HepG2 (cell line): ENCODE measurements around the gene CATSPERD. TPM values are rescaled to one million over a fixed set of nuclear protein-coding genes. Genes with fewer than 3 reads are reported as not detected.

Source experiments
- ATAC-seq: fragments of 200-7000 bp; cut with Tn5 transposase; 3 replicates; pipeline ENCODE4 v1.9.1; 2020; ENCODE audit warnings: mild to moderate bottlenecking, moderate library complexity
- Bru-seq: library from RNA; stranded (reverse); fragments of 400-500 nt; gene quantifications from one replicate; lab custom pipeline; 2021; lab: Mats Ljungman, UMichigan
- BruChase-seq, 2 experiments: library from RNA; stranded (reverse); fragments of 400-500 nt; gene quantifications; one replicate each; lab custom pipeline; 2021; lab: Mats Ljungman, UMichigan
- BruUV-seq: library from RNA; stranded (reverse); fragments of 400-500 nt; replicated peaks from 2 replicates; lab custom pipeline; 2021; lab: Mats Ljungman, UMichigan
- CTCF ChIA-PET: fragments of 300-600 bp; formaldehyde crosslinking; extraction: SDS; loops from one replicate; lab custom pipeline; 2021; ENCODE audit warnings: low total read pairs, inconsistent platforms, low intra/inter-chr PET ratio; lab: Yijun Ruan, JAX
- POLR2A ChIA-PET: fragments of 350-600 bp; sonication (Branson Sonifier 250); formaldehyde crosslinking; loops from one replicate; lab custom pipeline; 2020; ENCODE audit warnings: antibody characterized with exemption, inconsistent platforms; lab: Yijun Ruan, JAX
- DNase-seq: peaks from one replicate; pipeline ENCODE4 v3.0.0-alpha.2; 2015; ENCODE audit warnings: low spot score
- FAIRE-seq: peaks from 3 replicates; lab custom pipeline; 2011; peaks lifted over from hg19 to GRCh38; lab: Jason Lieb, UNC
- H2AFZ ChIP-seq: one replicate; pipeline ENCODE4 v1.6.1; 2011; ENCODE audit warnings: low read length, inconsistent platforms
- H3K27ac ChIP-seq: fragments of 300-600 bp; 3 replicates; pipeline ENCODE4 v1.8.0; 2011; ENCODE audit warnings: mixed run types, mild to moderate bottlenecking, mixed read lengths, low read length, inconsistent platforms; ENCODE audit not compliant: insufficient read depth; ENCODE audit errors: extremely low read length
- H3K27me3 ChIP-seq, 2 experiments: fragments of 200-600 bp in 1 of 2; 2 replicates in 1 of 2; 3 replicates in 1 of 2; pipeline versions ENCODE4 v1.6.0 to v1.8.0; 2011; ENCODE audit warnings: low read length in 2 of 2, mild to moderate bottlenecking in 2 of 2, moderate library complexity in 2 of 2, inconsistent platforms in 1 of 2; ENCODE audit not compliant: insufficient read depth in 2 of 2, control insufficient read depth in 1 of 2
- H3K36me3 ChIP-seq, 2 experiments: fragments of 200-600 bp in 1 of 2; replicated peaks in 1 of 2; 2 replicates in 1 of 2; 3 replicates in 1 of 2; pipeline versions ENCODE4 v1.5.1 to v1.8.0; 2011; ENCODE audit warnings: low read length in 2 of 2, inconsistent platforms in 1 of 2; ENCODE audit not compliant: insufficient read depth in 2 of 2, control insufficient read depth in 1 of 2
- H3K4me1 ChIP-seq: 2 replicates; pipeline ENCODE4 v1.5.1; 2012; ENCODE audit warnings: low read length, inconsistent platforms; ENCODE audit not compliant: insufficient read depth
- H3K4me2 ChIP-seq: 2 replicates; pipeline ENCODE4 v1.6.0; 2011; ENCODE audit warnings: low read depth, low read length, inconsistent platforms
- H3K4me3 ChIP-seq, 3 experiments: fragments of 200-600 bp in 1 of 3; sonication (generic), shearing (Covaris generic) in 1 of 3; replicated peaks in 1 of 3; 2 replicates each; pipeline ENCODE4 v1.5.1; 2011 to 2016; ENCODE audit warnings: low read length in 3 of 3, inconsistent platforms in 2 of 3, low read depth in 2 of 3, mild to moderate bottlenecking in 2 of 3, control low read depth in 1 of 3, mixed read lengths in 1 of 3; ENCODE audit not compliant: insufficient read depth in 1 of 3
- H3K79me2 ChIP-seq: one replicate; pipeline ENCODE4 v1.6.1; 2011; ENCODE audit warnings: low read length, inconsistent platforms; ENCODE audit not compliant: insufficient read depth
- H3K9ac ChIP-seq: 2 replicates; pipeline ENCODE4 v1.6.0; 2011; ENCODE audit warnings: mild to moderate bottlenecking, low read depth, low read length, inconsistent platforms; ENCODE audit not compliant: insufficient read depth
- H3K9me3 ChIP-seq: 2 replicates; pipeline ENCODE4 v1.5.1; 2012; ENCODE audit warnings: mild to moderate bottlenecking, low read length
- H4K20me1 ChIP-seq: 2 replicates; pipeline ENCODE4 v1.6.0; 2011; ENCODE audit warnings: inconsistent platforms, mild to moderate bottlenecking, low read length, moderate library complexity; ENCODE audit not compliant: insufficient read depth
- CENPX ChIP-seq: sonication (generic); formaldehyde crosslinking; IDR thresholded peaks from 2 replicates; pipeline ENCODE4 v1.9.0; 2021; ENCODE audit warnings: mild to moderate bottlenecking, missing genetic modification reagents, moderate library complexity
- CSRNP2 ChIP-seq: sonication (generic); formaldehyde crosslinking; conservative IDR thresholded peaks from 2 replicates; pipeline ENCODE4 v1.8.0; 2022; ENCODE audit warnings: low read depth, missing genetic modification reagents
- GPN1 ChIP-seq: sonication (generic); formaldehyde crosslinking; IDR thresholded peaks from 2 replicates; pipeline ENCODE4 v1.5.1; 2020; ENCODE audit warnings: missing genetic modification reagents, borderline replicate concordance
- RCOR2 ChIP-seq: IDR thresholded peaks from 2 replicates; pipeline ENCODE4 v1.6.1; 2016; ENCODE audit warnings: missing biosample characterization, missing genetic modification reagents
- RFXAP ChIP-seq: sonication (generic); formaldehyde crosslinking; IDR thresholded peaks from 2 replicates; pipeline ENCODE4 v1.4.0; 2020; ENCODE audit warnings: missing genetic modification reagents, borderline replicate concordance
- SIN3B ChIP-seq: fragments of 150-350 bp; IDR thresholded peaks from 2 replicates; pipeline ENCODE4 v1.6.1; 2014; ENCODE audit warnings: low read length
- ZFX ChIP-seq: sonication (generic); formaldehyde crosslinking; IDR thresholded peaks from 2 replicates; pipeline ENCODE4 v1.4.0; 2020; ENCODE audit warnings: mild to moderate bottlenecking, low read depth, missing genetic modification reagents, moderate library complexity
- ZNF546 ChIP-seq: sonication (generic); formaldehyde crosslinking; conservative IDR thresholded peaks from 2 replicates; pipeline ENCODE4 v1.8.1; 2023; ENCODE audit warnings: mild to moderate bottlenecking, missing genetic modification reagents
- ZNF547 ChIP-seq: sonication (generic); formaldehyde crosslinking; IDR thresholded peaks from 2 replicates; pipeline ENCODE4 v1.5.1; 2020; ENCODE audit warnings: mild to moderate bottlenecking, missing genetic modification reagents
- WGBS: methylation state at CpG from one replicate; pipeline ENCODE4 v1.1.6; 2017; ENCODE audit warnings: low lambda C conversion rate; 5-methylcytosine and 5-hydroxymethylcytosine counted together
- in situ Hi-C: cut with HindIII; loops from 2 replicates; pipeline ENCODE4 v1.10.0; 2017; ENCODE audit warnings: low pct_unique_long_range_greater_than_20kb; ENCODE audit not compliant: extremely low pct_ligation_motif_present
- intact Hi-C: fragments of 100-400 bp; cut with micrococcal nuclease; formaldehyde crosslinking; loops from one replicate; pipeline ENCODE4 v1.10.0; 2022; ENCODE audit not compliant: unreplicated experiment
- long read RNA-seq, 2 experiments: library from RNA in 1 of 2; library from polyadenylated mRNA in 1 of 2; stranded (forward) in 1 of 2; unstranded in 1 of 2; transcript quantifications; one replicate each; pipeline ENCODE4 v2.0.0, GENCODE V29; 2019 to 2022
- polyA minus RNA-seq, 3 experiments: library from RNA; depleted of rRNA, polyadenylated mRNA; stranded (reverse); fragments of >200 nt; gene quantifications; 2 replicates each; pipeline ENCODE4 v1.2.3, GENCODE V29; 2011; ENCODE audit warnings: low replicate concordance in 1 of 3
- polyA plus RNA-seq, 8 experiments: library from polyadenylated mRNA; depleted of rRNA in 3 of 8; stranded (reverse) in 7 of 8; unstranded in 1 of 8; fragments of >200 nt; fragmentation: Illumina TruSeq in 4 of 8; extraction: Trizol in 4 of 8; gene quantifications; 2 replicates each; pipeline versions ENCODE4 v1.2.1 to v1.2.3, GENCODE V29; 2011 to 2016; ENCODE audit warnings: low read depth in 4 of 8, missing spikeins in 1 of 8, mixed read lengths in 1 of 8; ENCODE audit not compliant: insufficient read depth in 1 of 8
- total RNA-seq, 5 experiments: library from RNA; depleted of rRNA; stranded (reverse); fragments of >200 nt; fragmentation: Illumina TruSeq; extraction: Trizol; gene quantifications; 2 replicates each; pipeline ENCODE4 v1.2.3, GENCODE V29; 2016; ENCODE audit warnings: low read depth in 1 of 5
- TF ChIP-seq, protein P1 (sequence below): sonication (generic); formaldehyde crosslinking; IDR thresholded peaks from 2 replicates; pipeline ENCODE4 v1.8.1; 2022; ENCODE audit warnings: low read depth, mild to moderate bottlenecking, missing genetic modification reagents

Gene CATSPERD
- not detected in 2 replicates for total RNA-seq (2016; rRNA removed; fragmentation: Illumina TruSeq; extraction: Trizol)
- not detected in 2 replicates for total RNA-seq (2016; cell fraction: cytosol; rRNA removed; fragmentation: Illumina TruSeq; extraction: Trizol; ENCODE audit: low read depth)
- total RNA-seq (2016; cell fraction: insoluble cytoplasmic fraction; rRNA removed; fragmentation: Illumina TruSeq; extraction: Trizol) = not detected in 2 replicates
- 0.09 TPM in 1 of 2 replicates, not detected in the other for total RNA-seq (2016; cell fraction: membrane; rRNA removed; fragmentation: Illumina TruSeq; extraction: Trizol)
- total RNA-seq (2016; cell fraction: nucleus; rRNA removed; fragmentation: Illumina TruSeq; extraction: Trizol) = not detected in 2 replicates
- 0.04 TPM in 1 of 2 replicates, not detected in the other for polyA plus RNA-seq (2011; rRNA removed)
- polyA plus RNA-seq (2011; cell fraction: cytosol; rRNA removed) = 0.04 TPM in 1 of 2 replicates, not detected in the other
- 0.09 TPM in 1 of 2 replicates, not detected in the other for polyA plus RNA-seq (2011; cell fraction: nucleus; rRNA removed)
- not detected in 2 replicates for polyA plus RNA-seq (2012)
- not detected in 2 replicates for polyA plus RNA-seq (2016; cell fraction: cytosol; fragmentation: Illumina TruSeq; extraction: Trizol; ENCODE audit: low read depth)
- not detected in 2 replicates for polyA plus RNA-seq (2016; cell fraction: insoluble cytoplasmic fraction; fragmentation: Illumina TruSeq; extraction: Trizol; ENCODE audit: low read depth)
- polyA plus RNA-seq (2016; cell fraction: membrane; fragmentation: Illumina TruSeq; extraction: Trizol; ENCODE audit: low read depth) = not detected in 2 replicates
- not detected in 2 replicates for polyA plus RNA-seq (2016; cell fraction: nucleus; fragmentation: Illumina TruSeq; extraction: Trizol; ENCODE audit: insufficient read depth, low read depth)
- polyA minus RNA-seq (2011; rRNA and poly(A)+ RNA removed; ENCODE audit: low replicate concordance) = 0.09 TPM in 1 of 2 replicates, not detected in the other
- polyA minus RNA-seq (2011; cell fraction: cytosol; rRNA and poly(A)+ RNA removed) = not detected in 2 replicates
- not detected in 2 replicates for polyA minus RNA-seq (2011; cell fraction: nucleus; rRNA and poly(A)+ RNA removed)
- percentile 16 among the genes with signal in this experiment for Bru-seq, nascent RNA
- BruChase-seq, experiment 1, labeled RNA remaining after a 6-hour chase = percentile 19 among the genes with signal in this experiment
- BruChase-seq, experiment 2, labeled RNA remaining after a 2-hour chase = percentile 10 among the genes with signal in this experiment
- long read RNA-seq, experiment 1 = 0 reads
- long read RNA-seq, experiment 2 = 0 reads

GRCh38 chr19:5719961-5720790 is at the start of gene CATSPERD, which contains the start of gene LONP1:
CATSPERD (plus strand) TSS chr19:5720637; CDS start chr19:5720738, 101 bp downstream.
LONP1 (minus strand) TSS chr19:5720146; CDS start chr19:5720132, 14 bp downstream.
- POLR2A ChIA-PET = interaction anchor here (0.6 to 4.7 kb wide), 20 partner anchors 8 to 929 kb away, joined by 3 to 95 read pairs (median 4); partner anchors contain the start of genes DUS3L, FEM1A, RPL36 and SAFB
- CTCF ChIA-PET = interaction anchor here (1.2 kb wide), 1 partner anchor 31 kb away, joined by 3 read pairs; no protein-coding TSS in a partner anchor
- H3K4me3 ChIP-seq = peak within 1 kb of the TSS; percentile 78 to 99 (median 98)
- H3K9me3 ChIP-seq = no peaks in the 10 kb centered on the region
- peaks cover 24% of the 10 kb centered on the region for H3K4me1 ChIP-seq
- peaks cover 3 to 17% of the 10 kb centered on the region in 2 experiments; a peak in 3 of 5 replicates for H3K36me3 ChIP-seq
- intact Hi-C loops (loop anchor here (2.0 kb wide), 2 partner anchors 33 to 71 kb away; partner anchors contain the start of gene DUS3L), in situ Hi-C loops (no loop called here)
- peak; percentile 75 for FAIRE-seq
- peak; percentile 90 for ATAC-seq
- H3K4me2 ChIP-seq = peak within 1 kb of the TSS; percentile 92
- peak; percentile 96 for DNase-seq
- peak within 1 kb of the TSS; percentile 68 for H2AFZ ChIP-seq
- peak within 1 kb of the TSS; percentile 93 for H3K9ac ChIP-seq
- BruUV-seq = no TSS peak
- H3K27me3 ChIP-seq = no peaks in the 10 kb centered on the region; a peak in 1 of 5 replicates
- peaks cover 14% of the 10 kb centered on the region for H4K20me1 ChIP-seq
- H3K79me2 ChIP-seq = peaks cover 42% of the 10 kb centered on the region
- H3K27ac ChIP-seq = peak within 1 kb of the TSS; percentile 95
- 0% methylated on average over 6 of the region's 90 CpGs for WGBS
- TF ChIP-seq CSRNP2 (CRISPR knock-in tag) (peak; percentile 80; the same call in 1 of the 2 replicates), GPN1 (CRISPR knock-in tag) (no peak; the same call in 1 of the 2 replicates), CENPX (CRISPR knock-in tag) (no peak), RCOR2 (CRISPR knock-in tag) (peak; percentile 52), ZNF547 (CRISPR knock-in tag) (peak; percentile 92), ZFX (CRISPR knock-in tag) (peak; percentile 97), SIN3B (peak; percentile 93), RFXAP (CRISPR knock-in tag) (peak; percentile 69; the same call in 1 of the 2 replicates), ZNF546 (CRISPR knock-in tag) (peak; percentile 85)
- TF ChIP-seq, protein P1, sequence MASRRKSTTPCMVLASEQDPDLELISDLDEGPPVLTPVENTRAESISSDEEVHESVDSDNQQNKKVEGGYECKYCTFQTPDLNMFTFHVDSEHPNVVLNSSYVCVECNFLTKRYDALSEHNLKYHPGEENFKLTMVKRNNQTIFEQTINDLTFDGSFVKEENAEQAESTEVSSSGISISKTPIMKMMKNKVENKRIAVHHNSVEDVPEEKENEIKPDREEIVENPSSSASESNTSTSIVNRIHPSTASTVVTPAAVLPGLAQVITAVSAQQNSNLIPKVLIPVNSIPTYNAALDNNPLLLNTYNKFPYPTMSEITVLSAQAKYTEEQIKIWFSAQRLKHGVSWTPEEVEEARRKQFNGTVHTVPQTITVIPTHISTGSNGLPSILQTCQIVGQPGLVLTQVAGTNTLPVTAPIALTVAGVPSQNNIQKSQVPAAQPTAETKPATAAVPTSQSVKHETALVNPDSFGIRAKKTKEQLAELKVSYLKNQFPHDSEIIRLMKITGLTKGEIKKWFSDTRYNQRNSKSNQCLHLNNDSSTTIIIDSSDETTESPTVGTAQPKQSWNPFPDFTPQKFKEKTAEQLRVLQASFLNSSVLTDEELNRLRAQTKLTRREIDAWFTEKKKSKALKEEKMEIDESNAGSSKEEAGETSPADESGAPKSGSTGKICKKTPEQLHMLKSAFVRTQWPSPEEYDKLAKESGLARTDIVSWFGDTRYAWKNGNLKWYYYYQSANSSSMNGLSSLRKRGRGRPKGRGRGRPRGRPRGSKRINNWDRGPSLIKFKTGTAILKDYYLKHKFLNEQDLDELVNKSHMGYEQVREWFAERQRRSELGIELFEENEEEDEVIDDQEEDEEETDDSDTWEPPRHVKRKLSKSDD (CRISPR knock-in tag) = peak; percentile 73
